ENCODE data around the gene PLAAT4.

DNA sequence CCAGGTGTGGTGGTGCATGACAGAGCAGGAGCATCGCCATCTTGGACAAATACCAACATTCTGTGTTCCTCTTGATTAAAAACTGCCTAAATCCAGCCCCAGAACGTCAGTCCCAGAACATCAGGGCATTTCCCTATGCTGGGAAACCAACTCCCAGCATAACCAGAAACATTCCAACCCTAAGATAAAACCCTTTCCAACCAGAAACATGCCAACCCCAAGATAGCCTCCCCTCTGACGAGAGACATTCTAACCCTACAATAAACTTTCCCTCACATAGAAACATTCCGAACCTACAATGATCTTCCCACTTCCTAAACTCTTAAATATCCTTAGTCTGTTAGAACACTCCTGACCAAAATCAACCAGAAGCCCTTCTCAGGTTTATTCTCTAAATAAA, 11.6 kb downstream of the PLAAT4 start:
- TF ChIP-seq, protein P1, sequence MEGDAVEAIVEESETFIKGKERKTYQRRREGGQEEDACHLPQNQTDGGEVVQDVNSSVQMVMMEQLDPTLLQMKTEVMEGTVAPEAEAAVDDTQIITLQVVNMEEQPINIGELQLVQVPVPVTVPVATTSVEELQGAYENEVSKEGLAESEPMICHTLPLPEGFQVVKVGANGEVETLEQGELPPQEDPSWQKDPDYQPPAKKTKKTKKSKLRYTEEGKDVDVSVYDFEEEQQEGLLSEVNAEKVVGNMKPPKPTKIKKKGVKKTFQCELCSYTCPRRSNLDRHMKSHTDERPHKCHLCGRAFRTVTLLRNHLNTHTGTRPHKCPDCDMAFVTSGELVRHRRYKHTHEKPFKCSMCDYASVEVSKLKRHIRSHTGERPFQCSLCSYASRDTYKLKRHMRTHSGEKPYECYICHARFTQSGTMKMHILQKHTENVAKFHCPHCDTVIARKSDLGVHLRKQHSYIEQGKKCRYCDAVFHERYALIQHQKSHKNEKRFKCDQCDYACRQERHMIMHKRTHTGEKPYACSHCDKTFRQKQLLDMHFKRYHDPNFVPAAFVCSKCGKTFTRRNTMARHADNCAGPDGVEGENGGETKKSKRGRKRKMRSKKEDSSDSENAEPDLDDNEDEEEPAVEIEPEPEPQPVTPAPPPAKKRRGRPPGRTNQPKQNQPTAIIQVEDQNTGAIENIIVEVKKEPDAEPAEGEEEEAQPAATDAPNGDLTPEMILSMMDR (IDR thresholded peaks at IDR 0.05 in 2 of 3, conservative IDR thresholded peaks at IDR 0.05 in 1 of 3; ENCODE audit: borderline replicate concordance in 1 of 3, insufficient read depth in 1 of 3, low read depth in 2 of 3, low read length in 2 of 3) = no peak
- TF ChIP-seq YY1 (IDR thresholded peaks at IDR 0.05; ENCODE audit: extremely low read depth, insufficient replicate concordance, low read depth, low read length) = no peak
- no peak for TF ChIP-seq ATF3 (IDR thresholded peaks at IDR 0.05)
